GM12878 (cell line): ENCODE data around the gene MYO15A. TPM values are rescaled to one million over a fixed set of nuclear protein-coding genes. Genes with fewer than 3 reads are reported as not detected.

ENCODE experiments used
- ATAC-seq: fragments of 200-7000 bp; cut with Tn5 transposase; 3 replicates; pipeline ENCODE4 v1.9.1; 2020; ENCODE audit warnings: mild to moderate bottlenecking, moderate library complexity
- BruUV-seq: library from RNA; stranded (reverse); fragments of 400-500 nt; replicated peaks from 2 replicates; lab custom pipeline; 2021; lab: Mats Ljungman, UMichigan
- CTCF ChIA-PET: fragments of 300-600 bp; sonication (Branson Sonifier 250); formaldehyde crosslinking; extraction: SDS; loops from one replicate; lab custom pipeline; 2021; ENCODE audit warnings: inconsistent platforms; lab: Yijun Ruan, JAX
- POLR2A ChIA-PET: fragments of 350-600 bp; formaldehyde crosslinking; extraction: SDS; loops from one replicate; lab custom pipeline; 2021; ENCODE audit warnings: inconsistent platforms; lab: Charles Lee
- RAD21 ChIA-PET: fragments of 300-600 bp; sonication (Branson Sonifier 250); formaldehyde crosslinking; loops from one replicate; lab custom pipeline; 2023; ENCODE audit warnings: antibody characterized with exemption; ENCODE audit not compliant: unreplicated experiment; lab: Charles Lee
- SMC1A ChIA-PET: fragments of 300-600 bp; sonication (Branson Sonifier 250); formaldehyde crosslinking; loops from one replicate; lab custom pipeline; 2023; ENCODE audit not compliant: unreplicated experiment, uncharacterized antibody; lab: Charles Lee
- DNase-seq: peaks from one replicate; pipeline ENCODE4 v3.0.0-alpha.2; 2011; ENCODE audit warnings: low read depth, low spot score
- FAIRE-seq: peaks from 3 replicates; lab custom pipeline; 2011; peaks lifted over from hg19 to GRCh38; lab: Jason Lieb, UNC
- H2AFZ ChIP-seq: 2 replicates; pipeline ENCODE4 v1.6.0; 2011; ENCODE audit warnings: low read depth, low read length, control low read depth; ENCODE audit not compliant: control insufficient read depth
- H3K27ac ChIP-seq: 2 replicates; pipeline ENCODE4 v1.5.1; 2011; ENCODE audit warnings: control low read depth; ENCODE audit not compliant: control insufficient read depth, insufficient read depth
- H3K27me3 ChIP-seq, 2 experiments: replicated peaks in 1 of 2; 2 replicates each; pipeline versions ENCODE4 v1.6.0 to v1.6.1; 2011; ENCODE audit warnings: low read length in 1 of 2; ENCODE audit not compliant: control insufficient read depth in 2 of 2, insufficient read depth in 2 of 2
- H3K36me3 ChIP-seq, 2 experiments: 2 replicates each; pipeline ENCODE4 v1.5.1; 2011; ENCODE audit warnings: low read length in 1 of 2; ENCODE audit not compliant: control insufficient read depth in 2 of 2, insufficient read depth in 2 of 2
- H3K4me1 ChIP-seq: 2 replicates; pipeline ENCODE4 v1.6.1; 2011; ENCODE audit warnings: mild to moderate bottlenecking, low read length, moderate library complexity, mixed read lengths; ENCODE audit not compliant: control insufficient read depth, insufficient read depth
- H3K4me2 ChIP-seq: 2 replicates; pipeline ENCODE4 v1.6.0; 2011; ENCODE audit warnings: control low read depth; ENCODE audit not compliant: control insufficient read depth, insufficient read depth
- H3K4me3 ChIP-seq: fragments of 200-600 bp; sonication (generic); 2 replicates; pipeline ENCODE4 v1.5.1; 2016
- H3K79me2 ChIP-seq: 2 replicates; pipeline ENCODE4 v1.6.0; 2011; ENCODE audit warnings: low read length; ENCODE audit not compliant: control insufficient read depth, insufficient read depth
- H3K9ac ChIP-seq: 2 replicates; pipeline ENCODE4 v1.8.0; 2011; ENCODE audit warnings: low read length, control low read depth, mixed read lengths; ENCODE audit not compliant: control insufficient read depth, insufficient read depth
- H3K9me3 ChIP-seq: replicated peaks from 3 replicates; pipeline ENCODE4 v1.5.1; 2011; ENCODE audit warnings: mild to moderate bottlenecking, low read length; ENCODE audit not compliant: control insufficient read depth, insufficient read depth
- H4K20me1 ChIP-seq: 2 replicates; pipeline ENCODE4 v1.6.0; 2011; ENCODE audit not compliant: control insufficient read depth, insufficient read depth
- BRCA1 ChIP-seq: IDR thresholded peaks from 2 replicates; pipeline ENCODE4 v1.6.1; 2011; ENCODE audit warnings: low read depth, low read length, improper control_type of control experiment
- E4F1 ChIP-seq: fragments of 450-650 bp; IDR thresholded peaks from 2 replicates; pipeline ENCODE4 v1.6.1; 2018; ENCODE audit warnings: borderline replicate concordance, mild to moderate bottlenecking; ENCODE audit not compliant: partially characterized antibody
- HDGF ChIP-seq: fragments of 450-650 bp; IDR thresholded peaks from 2 replicates; pipeline ENCODE4 v1.6.1; 2016; ENCODE audit warnings: antibody characterized with exemption
- PKNOX1 ChIP-seq: fragments of 450-650 bp; IDR thresholded peaks from 2 replicates; pipeline ENCODE4 v1.6.1; 2016; ENCODE audit warnings: mild to moderate bottlenecking
- POLR2AphosphoS5 ChIP-seq: IDR thresholded peaks from 2 replicates; pipeline ENCODE4 v1.6.1; 2011; ENCODE audit warnings: mild to moderate bottlenecking, low read length, inconsistent platforms
- RUNX3 ChIP-seq: IDR thresholded peaks from 2 replicates; pipeline ENCODE4 v1.6.1; 2012; ENCODE audit warnings: low read length, inconsistent platforms
- SPI1 ChIP-seq: IDR thresholded peaks from 2 replicates; pipeline ENCODE4 v1.6.1; 2011; ENCODE audit warnings: low read depth, mild to moderate bottlenecking, low read length, moderate library complexity, borderline replicate concordance; ENCODE audit not compliant: insufficient read depth
- WGBS: methylation state at CpG from one replicate; pipeline ENCODE4 v1.1.6; 2016; ENCODE audit warnings: low lambda C conversion rate; ENCODE audit not compliant: insufficient replicate concordance, insufficient coverage; ENCODE audit errors: missing lambda C conversion rate; 5-methylcytosine and 5-hydroxymethylcytosine counted together
- in situ Hi-C: fragments of 300-500 bp; cut with MboI; formaldehyde crosslinking; loops from 9 replicates; pipeline ENCODE4 v1.14.3; 2018; ENCODE audit warnings: mixed read lengths
- intact Hi-C: fragments of 100-400 bp; cut with micrococcal nuclease; formaldehyde crosslinking; loops from one replicate; pipeline ENCODE4 v1.14.2; 2022; ENCODE audit not compliant: unreplicated experiment
- polyA plus RNA-seq, 11 experiments: library from polyadenylated mRNA; depleted of rRNA in 4 of 11; unstranded in 6 of 11; stranded (reverse) in 5 of 11; fragments of >200 nt; fragmentation: Nextera tagmentation in 4 of 11; fragmentation: Illumina TruSeq in 1 of 11; extraction: Ambion mirVana in 4 of 11; extraction: Trizol in 1 of 11; gene quantifications; 1 replicate in 1 of 11; 2 replicates in 10 of 11; pipeline versions ENCODE4 v1.2.1 to v1.2.3, GENCODE V29; 2011 to 2016; ENCODE audit warnings: inconsistent platforms in 2 of 11, missing spikeins in 2 of 11, low read depth in 1 of 11
- total RNA-seq, 4 experiments: library from RNA; depleted of rRNA in 3 of 4; stranded (reverse); fragments of >200 nt in 3 of 4; fragmentation: Illumina TruSeq in 1 of 4; extraction: Trizol in 1 of 4; gene quantifications; 2 replicates each; pipeline versions ENCODE4 v1.2.1 to v1.2.3, GENCODE V29; 2013 to 2021

MYO15A gene
- total and polyA plus RNA-seq, 10 of the 15 experiments (the other 5 are each of a cell fraction or from before 2014, with no cell fraction given) = 0.03 to 0.77 (median 0.21) TPM; not detected in 4

- ATAC-seq = peak; percentile 53
- no peaks in the 10 kb centered on the region for H3K36me3 ChIP-seq
- H3K9ac ChIP-seq = no peak overlapping the region
- H4K20me1 ChIP-seq = no peaks in the 10 kb centered on the region
- ChIA-PET RAD21 (no interaction called here), SMC1A (interaction anchor here (0.9 kb wide), 1 partner anchor 87 kb away, joined by 3 read pairs; no protein-coding TSS in a partner anchor), POLR2A (interaction anchor here (0.6 kb wide), 1 partner anchor 18 kb away, joined by 3 read pairs; no protein-coding TSS in a partner anchor), CTCF (interaction anchor here (1.0 kb wide), 1 partner anchor 39 kb away, joined by 3 read pairs; no protein-coding TSS in a partner anchor)
- no peaks in the 10 kb centered on the region for H3K4me1 ChIP-seq
- no peaks in the 10 kb centered on the region for H3K27me3 ChIP-seq
- H3K27ac ChIP-seq = no peak overlapping the region
- no peak overlapping the region for H3K4me2 ChIP-seq
- H2AFZ ChIP-seq = no peak overlapping the region
- H3K4me3 ChIP-seq = no peak overlapping the region
- FAIRE-seq = no peak
- DNase-seq = no peak
- in situ Hi-C loops = no loop called here
- TF ChIP-seq SPI1 = peak; percentile 46; the same call in 1 of the 2 replicates
- TF ChIP-seq POLR2AphosphoS5 = no peak
- TF ChIP-seq RUNX3 = 0 out of 2 replicates have a peak, but pooled peaks have one; percentile 10
- no peak for TF ChIP-seq BRCA1
- H3K9me3 ChIP-seq = no peaks in the 10 kb centered on the region
- intact Hi-C loops = no loop called here
- no peaks in the 10 kb centered on the region for H3K79me2 ChIP-seq
- BruUV-seq = no TSS peak
- WGBS = 20% methylated on average over 8 of the region's 8 CpGs
Observed at GRCh38 chr17:18070861-18071340, 37.7 kb upstream of the MYO15A start.

- no TSS peak for BruUV-seq
- SMC1A ChIA-PET = no interaction called here
- Histone ChIP-seq H3K27me3 (no peaks in the 10 kb centered on the region), H3K4me1 (no peaks in the 10 kb centered on the region), H3K27ac (no peak overlapping the region), H3K36me3 (no peaks in the 10 kb centered on the region), H3K9ac (no peak overlapping the region), H2AFZ (no peak overlapping the region), H3K79me2 (no peaks in the 10 kb centered on the region), H4K20me1 (no peaks in the 10 kb centered on the region), H3K9me3 (no peaks in the 10 kb centered on the region), H3K4me2 (no peak overlapping the region), H3K4me3 (no peak overlapping the region)
- intact Hi-C loops = no loop called here
- ATAC-seq (peak; percentile 35; the same call in 1 of the 3 replicates), DNase-seq (no peak), FAIRE-seq (no peak)
- CTCF ChIA-PET = no interaction called here
- in situ Hi-C loops = no loop called here
- RAD21 ChIA-PET = no interaction called here
- TF ChIP-seq PKNOX1 (no peak), HDGF (no peak), E4F1 (no peak)
- POLR2A ChIA-PET = no interaction called here
Observed at GRCh38 chr17:18071751-18072150, 36.8 kb upstream of the MYO15A start.
